ENCODE data around the gene PRPF31.

DNA sequence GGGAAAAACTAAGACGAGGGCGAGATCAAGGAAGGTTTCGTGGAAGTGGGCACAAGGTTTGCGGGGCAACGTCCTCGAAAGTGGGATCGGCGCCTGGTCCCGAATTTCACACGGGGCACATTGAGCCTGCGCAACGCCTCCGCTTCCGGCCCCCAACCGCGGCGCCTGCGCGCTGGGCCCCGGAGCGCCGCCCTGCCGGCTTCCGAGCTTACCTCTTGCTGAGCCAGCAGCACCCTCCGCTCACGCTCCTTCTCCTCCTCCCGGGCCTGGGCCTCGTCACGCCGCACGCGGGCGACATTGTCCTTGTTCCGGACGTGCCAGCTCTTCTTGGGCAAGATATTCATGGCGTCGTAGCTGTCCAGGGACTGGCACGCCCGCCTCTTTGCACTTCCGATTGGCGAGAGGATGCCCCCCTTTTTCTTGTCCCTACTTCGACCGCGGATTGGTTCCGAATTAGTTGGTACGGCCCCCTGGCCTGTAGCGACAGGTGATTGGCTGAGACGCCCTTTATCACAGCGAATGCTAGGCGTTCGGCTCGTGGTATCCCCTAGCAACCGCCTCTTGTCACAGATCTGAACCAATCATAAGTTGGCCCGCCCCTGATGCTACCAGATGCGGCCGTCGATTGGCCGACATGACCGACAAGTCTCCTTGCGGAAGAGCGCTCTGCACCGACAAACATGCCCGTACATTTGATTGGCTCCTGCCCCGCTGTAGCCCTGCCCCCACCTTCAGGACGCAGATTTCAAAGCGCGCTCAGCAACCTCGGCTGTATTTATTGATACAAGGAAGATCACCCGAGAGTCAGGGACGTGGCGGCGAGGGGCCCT is 44.0 kb downstream of the PRPF31 start, which contains the start of gene LENG1:
- TF ChIP-seq, protein P1, sequence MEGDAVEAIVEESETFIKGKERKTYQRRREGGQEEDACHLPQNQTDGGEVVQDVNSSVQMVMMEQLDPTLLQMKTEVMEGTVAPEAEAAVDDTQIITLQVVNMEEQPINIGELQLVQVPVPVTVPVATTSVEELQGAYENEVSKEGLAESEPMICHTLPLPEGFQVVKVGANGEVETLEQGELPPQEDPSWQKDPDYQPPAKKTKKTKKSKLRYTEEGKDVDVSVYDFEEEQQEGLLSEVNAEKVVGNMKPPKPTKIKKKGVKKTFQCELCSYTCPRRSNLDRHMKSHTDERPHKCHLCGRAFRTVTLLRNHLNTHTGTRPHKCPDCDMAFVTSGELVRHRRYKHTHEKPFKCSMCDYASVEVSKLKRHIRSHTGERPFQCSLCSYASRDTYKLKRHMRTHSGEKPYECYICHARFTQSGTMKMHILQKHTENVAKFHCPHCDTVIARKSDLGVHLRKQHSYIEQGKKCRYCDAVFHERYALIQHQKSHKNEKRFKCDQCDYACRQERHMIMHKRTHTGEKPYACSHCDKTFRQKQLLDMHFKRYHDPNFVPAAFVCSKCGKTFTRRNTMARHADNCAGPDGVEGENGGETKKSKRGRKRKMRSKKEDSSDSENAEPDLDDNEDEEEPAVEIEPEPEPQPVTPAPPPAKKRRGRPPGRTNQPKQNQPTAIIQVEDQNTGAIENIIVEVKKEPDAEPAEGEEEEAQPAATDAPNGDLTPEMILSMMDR (IDR thresholded peaks at IDR 0.05) = peak in 1 of 3 experiments; percentile 27
- TF ChIP-seq POLR2A (IDR thresholded peaks at IDR 0.05) = no peak
